H1 (cell line): ENCODE results near the gene CD300A. TPM values are rescaled to one million over a fixed set of nuclear protein-coding genes. Genes with fewer than 3 reads are reported as not detected.

Experiments used
- HDAC6 ChIP-seq: IDR thresholded peaks from one replicate; pipeline ENCODE4 v1.7.1; 2012; ENCODE audit warnings: low read depth, mild to moderate bottlenecking, inconsistent platforms, low read length, moderate library complexity
- JUN ChIP-seq: IDR thresholded peaks from 2 replicates; pipeline ENCODE4 v1.6.1; 2011; ENCODE audit warnings: low read depth, mild to moderate bottlenecking, improper control_type of control experiment, low read length
- JUND ChIP-seq: IDR thresholded peaks from 2 replicates; pipeline ENCODE4 v1.6.1; 2011; ENCODE audit warnings: mild to moderate bottlenecking, improper control_type of control experiment, low read length
- POLR2A ChIP-seq, 2 experiments: IDR thresholded peaks; 1 replicate in 1 of 2; 2 replicates in 1 of 2; pipeline ENCODE4 v1.6.1; 2011; ENCODE audit warnings: low read depth in 2 of 2, low read length in 2 of 2, mild to moderate bottlenecking in 2 of 2; ENCODE audit errors: control extremely low read depth in 1 of 2
- POLR2AphosphoS5 ChIP-seq: IDR thresholded peaks from 2 replicates; pipeline ENCODE4 v1.6.1; 2011; ENCODE audit warnings: low read depth, low read length
- RBBP5 ChIP-seq: IDR thresholded peaks from 2 replicates; pipeline ENCODE4 v1.7.1; 2012; ENCODE audit warnings: low read depth, mild to moderate bottlenecking, inconsistent platforms, low read length, moderate library complexity, borderline replicate concordance
- SIN3A ChIP-seq, 2 experiments: IDR thresholded peaks in 1 of 2; conservative IDR thresholded peaks in 1 of 2; 2 replicates each; pipeline ENCODE4 v1.6.1; 2011 to 2012; ENCODE audit warnings: low read length in 2 of 2, improper control_type of control experiment in 1 of 2, low read depth in 1 of 2, mild to moderate bottlenecking in 1 of 2
- SIX5 ChIP-seq: IDR thresholded peaks from 2 replicates; pipeline ENCODE4 v1.6.1; 2011; ENCODE audit warnings: mild to moderate bottlenecking, low read depth, low read length
- SRF ChIP-seq: IDR thresholded peaks from 2 replicates; pipeline ENCODE4 v1.6.1; 2011; ENCODE audit warnings: mild to moderate bottlenecking, low read depth, low read length, moderate library complexity
- YY1 ChIP-seq: IDR thresholded peaks from 2 replicates; pipeline ENCODE4 v1.6.1; 2011; ENCODE audit warnings: low read depth, mild to moderate bottlenecking, low read length
- polyA plus RNA-seq, 7 experiments: library from polyadenylated mRNA; depleted of rRNA in 3 of 7; stranded (reverse) in 5 of 7; unstranded in 2 of 7; fragments of >200 nt in 5 of 7; fragments of 200-250 nt in 2 of 7; gene quantifications; 1 replicate in 5 of 7; 2 replicates in 1 of 7; 4 replicates in 1 of 7; pipeline versions ENCODE4 v1.2.1 to v1.2.3, GENCODE V29; 2011 to 2013; ENCODE audit warnings: missing spikeins in 2 of 7, mixed read lengths in 2 of 7
- total RNA-seq: library from RNA; stranded (reverse); fragmentation: NEBNext Ultra II Directional; extraction: Animal tissue kit (Norgen Biotek cat#: 25700); gene quantifications from 2 replicates; pipeline ENCODE4 v1.2.1, GENCODE V29; 2021
- TF ChIP-seq, protein P1 (sequence below): fragments of 300-600 bp; sonication (generic); IDR thresholded peaks from 2 replicates; pipeline ENCODE4 v1.7.1; 2012; ENCODE audit warnings: low read length, moderate library complexity, mild to moderate bottlenecking, inconsistent platforms; ENCODE audit not compliant: insufficient replicate concordance
- TF ChIP-seq, protein P2 (sequence below): IDR thresholded peaks from 2 replicates; pipeline ENCODE4 v1.6.1; 2012; ENCODE audit warnings: inconsistent platforms

The CD300A gene
- total and polyA plus RNA-seq, 2 of the 8 experiments (the other 6 are each of a cell fraction or from before 2014, with no cell fraction given) = 0.52 to 1.3 TPM

DNA sequence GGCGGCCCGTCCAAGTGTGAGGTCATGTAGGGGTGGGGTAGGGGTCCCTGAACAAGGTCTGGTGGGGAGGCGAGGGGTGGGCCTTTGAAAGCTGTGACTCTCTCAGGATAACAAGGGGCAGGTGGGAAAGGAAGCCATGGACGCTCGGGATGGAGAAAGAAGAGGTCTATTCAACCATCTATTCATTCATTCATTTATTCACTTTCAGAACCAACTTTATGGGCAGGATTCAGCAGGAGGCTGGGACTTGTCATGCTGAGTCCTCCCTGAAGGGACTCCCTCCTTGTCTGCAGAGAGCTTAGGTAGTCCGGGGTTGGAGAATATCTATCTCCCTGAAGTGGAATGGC is 8.6 kb upstream of the CD300A start (continued):
- TF ChIP-seq, protein P1, sequence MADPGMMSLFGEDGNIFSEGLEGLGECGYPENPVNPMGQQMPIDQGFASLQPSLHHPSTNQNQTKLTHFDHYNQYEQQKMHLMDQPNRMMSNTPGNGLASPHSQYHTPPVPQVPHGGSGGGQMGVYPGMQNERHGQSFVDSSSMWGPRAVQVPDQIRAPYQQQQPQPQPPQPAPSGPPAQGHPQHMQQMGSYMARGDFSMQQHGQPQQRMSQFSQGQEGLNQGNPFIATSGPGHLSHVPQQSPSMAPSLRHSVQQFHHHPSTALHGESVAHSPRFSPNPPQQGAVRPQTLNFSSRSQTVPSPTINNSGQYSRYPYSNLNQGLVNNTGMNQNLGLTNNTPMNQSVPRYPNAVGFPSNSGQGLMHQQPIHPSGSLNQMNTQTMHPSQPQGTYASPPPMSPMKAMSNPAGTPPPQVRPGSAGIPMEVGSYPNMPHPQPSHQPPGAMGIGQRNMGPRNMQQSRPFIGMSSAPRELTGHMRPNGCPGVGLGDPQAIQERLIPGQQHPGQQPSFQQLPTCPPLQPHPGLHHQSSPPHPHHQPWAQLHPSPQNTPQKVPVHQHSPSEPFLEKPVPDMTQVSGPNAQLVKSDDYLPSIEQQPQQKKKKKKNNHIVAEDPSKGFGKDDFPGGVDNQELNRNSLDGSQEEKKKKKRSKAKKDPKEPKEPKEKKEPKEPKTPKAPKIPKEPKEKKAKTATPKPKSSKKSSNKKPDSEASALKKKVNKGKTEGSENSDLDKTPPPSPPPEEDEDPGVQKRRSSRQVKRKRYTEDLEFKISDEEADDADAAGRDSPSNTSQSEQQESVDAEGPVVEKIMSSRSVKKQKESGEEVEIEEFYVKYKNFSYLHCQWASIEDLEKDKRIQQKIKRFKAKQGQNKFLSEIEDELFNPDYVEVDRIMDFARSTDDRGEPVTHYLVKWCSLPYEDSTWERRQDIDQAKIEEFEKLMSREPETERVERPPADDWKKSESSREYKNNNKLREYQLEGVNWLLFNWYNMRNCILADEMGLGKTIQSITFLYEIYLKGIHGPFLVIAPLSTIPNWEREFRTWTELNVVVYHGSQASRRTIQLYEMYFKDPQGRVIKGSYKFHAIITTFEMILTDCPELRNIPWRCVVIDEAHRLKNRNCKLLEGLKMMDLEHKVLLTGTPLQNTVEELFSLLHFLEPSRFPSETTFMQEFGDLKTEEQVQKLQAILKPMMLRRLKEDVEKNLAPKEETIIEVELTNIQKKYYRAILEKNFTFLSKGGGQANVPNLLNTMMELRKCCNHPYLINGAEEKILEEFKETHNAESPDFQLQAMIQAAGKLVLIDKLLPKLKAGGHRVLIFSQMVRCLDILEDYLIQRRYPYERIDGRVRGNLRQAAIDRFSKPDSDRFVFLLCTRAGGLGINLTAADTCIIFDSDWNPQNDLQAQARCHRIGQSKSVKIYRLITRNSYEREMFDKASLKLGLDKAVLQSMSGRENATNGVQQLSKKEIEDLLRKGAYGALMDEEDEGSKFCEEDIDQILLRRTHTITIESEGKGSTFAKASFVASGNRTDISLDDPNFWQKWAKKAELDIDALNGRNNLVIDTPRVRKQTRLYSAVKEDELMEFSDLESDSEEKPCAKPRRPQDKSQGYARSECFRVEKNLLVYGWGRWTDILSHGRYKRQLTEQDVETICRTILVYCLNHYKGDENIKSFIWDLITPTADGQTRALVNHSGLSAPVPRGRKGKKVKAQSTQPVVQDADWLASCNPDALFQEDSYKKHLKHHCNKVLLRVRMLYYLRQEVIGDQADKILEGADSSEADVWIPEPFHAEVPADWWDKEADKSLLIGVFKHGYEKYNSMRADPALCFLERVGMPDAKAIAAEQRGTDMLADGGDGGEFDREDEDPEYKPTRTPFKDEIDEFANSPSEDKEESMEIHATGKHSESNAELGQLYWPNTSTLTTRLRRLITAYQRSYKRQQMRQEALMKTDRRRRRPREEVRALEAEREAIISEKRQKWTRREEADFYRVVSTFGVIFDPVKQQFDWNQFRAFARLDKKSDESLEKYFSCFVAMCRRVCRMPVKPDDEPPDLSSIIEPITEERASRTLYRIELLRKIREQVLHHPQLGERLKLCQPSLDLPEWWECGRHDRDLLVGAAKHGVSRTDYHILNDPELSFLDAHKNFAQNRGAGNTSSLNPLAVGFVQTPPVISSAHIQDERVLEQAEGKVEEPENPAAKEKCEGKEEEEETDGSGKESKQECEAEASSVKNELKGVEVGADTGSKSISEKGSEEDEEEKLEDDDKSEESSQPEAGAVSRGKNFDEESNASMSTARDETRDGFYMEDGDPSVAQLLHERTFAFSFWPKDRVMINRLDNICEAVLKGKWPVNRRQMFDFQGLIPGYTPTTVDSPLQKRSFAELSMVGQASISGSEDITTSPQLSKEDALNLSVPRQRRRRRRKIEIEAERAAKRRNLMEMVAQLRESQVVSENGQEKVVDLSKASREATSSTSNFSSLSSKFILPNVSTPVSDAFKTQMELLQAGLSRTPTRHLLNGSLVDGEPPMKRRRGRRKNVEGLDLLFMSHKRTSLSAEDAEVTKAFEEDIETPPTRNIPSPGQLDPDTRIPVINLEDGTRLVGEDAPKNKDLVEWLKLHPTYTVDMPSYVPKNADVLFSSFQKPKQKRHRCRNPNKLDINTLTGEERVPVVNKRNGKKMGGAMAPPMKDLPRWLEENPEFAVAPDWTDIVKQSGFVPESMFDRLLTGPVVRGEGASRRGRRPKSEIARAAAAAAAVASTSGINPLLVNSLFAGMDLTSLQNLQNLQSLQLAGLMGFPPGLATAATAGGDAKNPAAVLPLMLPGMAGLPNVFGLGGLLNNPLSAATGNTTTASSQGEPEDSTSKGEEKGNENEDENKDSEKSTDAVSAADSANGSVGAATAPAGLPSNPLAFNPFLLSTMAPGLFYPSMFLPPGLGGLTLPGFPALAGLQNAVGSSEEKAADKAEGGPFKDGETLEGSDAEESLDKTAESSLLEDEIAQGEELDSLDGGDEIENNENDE = no peak
- TF ChIP-seq HDAC6 (no peak), JUN (no peak), JUND (no peak), RBBP5 (no peak), SIN3A (conservative IDR thresholded peaks at IDR 0.05 in 1 of 2, IDR thresholded peaks at IDR 0.05 in 1 of 2; ENCODE audit: low read depth in 1 of 2, low read length in 2 of 2) (no peak), POLR2A (IDR thresholded peaks at IDR 0.05; ENCODE audit: control extremely low read depth in 1 of 2, low read depth in 2 of 2, low read length in 2 of 2) (no peak), SRF (no peak), YY1 (no peak), POLR2AphosphoS5 (no peak), SIX5 (no peak)
- TF ChIP-seq, protein P2, sequence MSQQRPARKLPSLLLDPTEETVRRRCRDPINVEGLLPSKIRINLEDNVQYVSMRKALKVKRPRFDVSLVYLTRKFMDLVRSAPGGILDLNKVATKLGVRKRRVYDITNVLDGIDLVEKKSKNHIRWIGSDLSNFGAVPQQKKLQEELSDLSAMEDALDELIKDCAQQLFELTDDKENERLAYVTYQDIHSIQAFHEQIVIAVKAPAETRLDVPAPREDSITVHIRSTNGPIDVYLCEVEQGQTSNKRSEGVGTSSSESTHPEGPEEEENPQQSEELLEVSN = no peak
